Activated CD8-positive, alpha-beta memory T cell treated with anti-CD3 and anti-CD28 coated beads for 36 hours (primary cell): ENCODE measurements around the gene ZNF76. TPM values are rescaled to one million over a fixed set of nuclear protein-coding genes. Genes with fewer than 3 reads are reported as not detected.

Experiments
- CTCF ChIA-PET: fragments of 350-600 bp; sonication (Branson Sonifier 250); formaldehyde crosslinking; loops from one replicate; lab custom pipeline; 2021; ENCODE audit warnings: antibody characterized with exemption; lab: Charles Lee
- POLR2A ChIA-PET: fragments of 350-600 bp; sonication (Branson Sonifier 250); formaldehyde crosslinking; loops from one replicate; lab custom pipeline; 2021; ENCODE audit warnings: antibody characterized with exemption; lab: Charles Lee
- total RNA-seq, 2 experiments: library from RNA; stranded (reverse); gene quantifications; one replicate each; pipeline ENCODE4 v1.2.3, GENCODE V29; 2021

ZNF76 gene
- total RNA-seq, 2 experiments from 2014 or later: 33.0 to 33.7 TPM

GRCh38 chr6:35230498-35230897, 29.0 kb upstream of the ZNF76 start:
- POLR2A ChIA-PET: no interaction called here
- CTCF ChIA-PET: interaction anchor here (1.1 to 1.3 kb wide), 2 partner anchors 25 to 26 kb away, joined by 4 to 6 read pairs; no protein-coding TSS in a partner anchor

- POLR2A ChIA-PET: no interaction called here
- CTCF ChIA-PET: interaction anchor here (1.3 kb wide), 1 partner anchor 26 kb away, joined by 4 read pairs; no protein-coding TSS in a partner anchor
These were observed 28.6 kb upstream of the ZNF76 start for GRCh38 chr6:35230950-35231349.

- ChIA-PET POLR2A (no interaction called here), CTCF (interaction anchor here (1.3 kb wide), 1 partner anchor 27 kb away, joined by 4 read pairs; no protein-coding TSS in a partner anchor)
These were observed 28.0 kb upstream of the ZNF76 start for GRCh38 chr6:35231563-35231962.

GRCh38 chr6:35234901-35235300, 24.6 kb upstream of the ZNF76 start:
- ChIA-PET POLR2A (no interaction called here), CTCF (interaction anchor here (1.0 kb wide), 1 partner anchor 232 kb away, joined by 3 read pairs; no protein-coding TSS in a partner anchor)

- CTCF ChIA-PET: no interaction called here
- POLR2A ChIA-PET: no interaction called here
These were observed 23.3 kb upstream of the ZNF76 start for GRCh38 chr6:35236223-35236622.

GRCh38 chr6:35237476-35237875, 22.1 kb upstream of the ZNF76 start:
- CTCF ChIA-PET: no interaction called here
- POLR2A ChIA-PET: no interaction called here

GRCh38 chr6:35238843-35239289, 20.7 kb upstream of the ZNF76 start:
- ChIA-PET CTCF (interaction anchor here (1.1 to 1.6 kb wide), 2 partner anchors 10 to 62 kb away, joined by 4 to 6 read pairs; no protein-coding TSS in a partner anchor), POLR2A (no interaction called here)

GRCh38 chr6:35239581-35239980, 20.0 kb upstream of the ZNF76 start:
- POLR2A ChIA-PET: no interaction called here
- CTCF ChIA-PET: interaction anchor here (0.7 to 2.5 kb wide), 3 partner anchors 34 to 93 kb away, joined by 3 to 10 read pairs (median 6); no protein-coding TSS in a partner anchor

GRCh38 chr6:35240838-35241801, 18.4 kb upstream of the ZNF76 start:
- CTCF ChIA-PET: interaction anchor here (0.6 to 2.5 kb wide), 22 partner anchors 11 to 353 kb away, joined by 3 to 10 read pairs (median 4); partner anchors contain the start of genes SCUBE3, TAF11 and TCP11
- POLR2A ChIA-PET: no interaction called here

- ChIA-PET POLR2A (no interaction called here), CTCF (interaction anchor here (0.6 to 0.9 kb wide), 2 partner anchors 96 to 147 kb away, joined by 3 read pairs; no protein-coding TSS in a partner anchor)
These were observed 17.0 kb upstream of the ZNF76 start for GRCh38 chr6:35242486-35242885.

GRCh38 chr6:35242906-35243305, 16.6 kb upstream of the ZNF76 start:
- ChIA-PET POLR2A (no interaction called here), CTCF (interaction anchor here (0.9 kb wide), 1 partner anchor 96 kb away, joined by 3 read pairs; no protein-coding TSS in a partner anchor)

GRCh38 chr6:35243386-35243958, 16.1 kb upstream of the ZNF76 start:
- ChIA-PET POLR2A (no interaction called here), CTCF (no interaction called here)

GRCh38 chr6:35244551-35244950, 15.0 kb upstream of the ZNF76 start:
- ChIA-PET POLR2A (no interaction called here), CTCF (interaction anchor here (2.1 kb wide), 1 partner anchor 14 kb away, joined by 8 read pairs; no protein-coding TSS in a partner anchor)

GRCh38 chr6:35247642-35248231, 11.8 kb upstream of the ZNF76 start:
- POLR2A ChIA-PET: no interaction called here
- CTCF ChIA-PET: interaction anchor here (0.6 to 1.4 kb wide), 2 partner anchors 9 to 21 kb away, joined by 4 to 5 read pairs; no protein-coding TSS in a partner anchor

GRCh38 chr6:35248300-35248699, 11.2 kb upstream of the ZNF76 start:
- CTCF ChIA-PET: interaction anchor here (1.4 to 1.5 kb wide), 2 partner anchors 10 to 11 kb away, joined by 4 read pairs; no protein-coding TSS in a partner anchor
- POLR2A ChIA-PET: no interaction called here

GRCh38 chr6:35248965-35249364, 10.6 kb upstream of the ZNF76 start:
- POLR2A ChIA-PET: no interaction called here
- CTCF ChIA-PET: interaction anchor here (1.4 to 1.5 kb wide), 2 partner anchors 10 kb away, joined by 4 read pairs; no protein-coding TSS in a partner anchor

- CTCF ChIA-PET: interaction anchor here (1.3 kb wide), 1 partner anchor 10 kb away, joined by 3 read pairs; no protein-coding TSS in a partner anchor
These were observed 7.6 kb upstream of the ZNF76 start for GRCh38 chr6:35251949-35252348.

GRCh38 chr6:35253249-35253648, 6.3 kb upstream of the ZNF76 start:
- ChIA-PET POLR2A (no interaction called here), CTCF (interaction anchor here (1.3 kb wide), 1 partner anchor 12 kb away, joined by 3 read pairs; no protein-coding TSS in a partner anchor)

More at GRCh38 chr6:35251949-35252348, 7.6 kb upstream of the ZNF76 start:
- POLR2A ChIA-PET: no interaction called here
